ENCODE data around the gene CD28. TPM values are rescaled to one million over a fixed set of nuclear protein-coding genes. Genes with fewer than 3 reads are reported as not detected.
"Not testable (repeated sequence)": the region's sequence is repeated elsewhere in the genome, so short reads cannot be mapped to it uniquely, and the experiment has no call there.

Gene CD28
- total RNA-seq, 2 donors from 2014 or later, result 0.52 TPM; not detected in 1

- TF ChIP-seq CTCF (IDR thresholded peaks at IDR 0.05) (no peak), POLR2A (IDR thresholded peaks at IDR 0.05) (no peak)
- Histone ChIP-seq H3K27ac (no peak overlapping the region), H3K36me3 (replicated peaks in 1 of 2; ENCODE audit: insufficient read depth in 1 of 2, low read depth in 2 of 2) (no peaks in the 10 kb centered on the region), H3K4me1 (no peaks in the 10 kb centered on the region), H3K4me3 (no peak overlapping the region), H3K27me3 (no peaks in the 10 kb centered on the region), H3K9me3 (no peaks in the 10 kb centered on the region)
- 83 to 85% methylated on average over 5 of the region's 5 CpGs for WGBS, 2 donors
- intact Hi-C loops (cut with DNase I), result no loop called here
- no peak for ATAC-seq
- no peak for DNase-seq
Observed at GRCh38 chr2:203692031-203692710, 14.3 kb upstream of the CD28 start.

- Histone ChIP-seq H3K36me3 (replicated peaks in 1 of 2; ENCODE audit: insufficient read depth in 1 of 2, low read depth in 2 of 2) (no peaks in the 10 kb centered on the region), H3K9me3 (no peaks in the 10 kb centered on the region), H3K4me3 (no peak overlapping the region), H3K27me3 (no peaks in the 10 kb centered on the region), H3K27ac (no peak overlapping the region), H3K4me1 (no peaks in the 10 kb centered on the region)
- no peak for TF ChIP-seq POLR2A (IDR thresholded peaks at IDR 0.05)
- no peak for TF ChIP-seq CTCF (IDR thresholded peaks at IDR 0.05)
- no peak for DNase-seq
- intact Hi-C loops (cut with DNase I), result no loop called here
- WGBS, 2 donors, result 91 to 93% methylated on average over 6 of the region's 6 CpGs
- ATAC-seq, result no peak
Observed at GRCh38 chr2:203693242-203693879, 13.1 kb upstream of the CD28 start.

GRCh38 chr2:203694191-203694590 lies 12.2 kb upstream of the CD28 start:
- intact Hi-C loops (cut with DNase I), result no loop called here
- DNase-seq, result no peak

DNA sequence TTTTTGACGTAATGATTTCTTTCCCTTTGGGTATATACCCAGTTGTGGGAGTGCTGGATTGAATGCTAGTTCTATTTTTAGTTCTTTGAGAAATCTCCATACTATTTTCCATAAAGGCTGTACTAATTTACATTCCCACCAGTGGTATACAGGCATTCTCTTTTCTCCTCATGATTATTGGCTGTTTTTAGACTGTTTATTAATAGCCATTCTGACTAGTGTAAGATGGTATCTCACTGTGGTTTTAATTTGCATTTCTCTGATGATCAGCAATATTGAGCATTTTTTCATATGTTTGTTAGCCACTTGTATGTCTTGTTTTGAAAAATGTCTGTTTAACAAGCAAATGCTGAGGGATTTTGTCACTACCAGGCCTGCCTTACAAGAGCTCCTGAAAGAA lies 9.2 kb upstream of the CD28 start:
- Histone ChIP-seq H3K27ac (no peak overlapping the region), H3K9me3 (no peaks in the 10 kb centered on the region), H3K27me3 (no peaks in the 10 kb centered on the region), H3K4me3 (no peak overlapping the region), H3K36me3 (replicated peaks in 1 of 2; ENCODE audit: insufficient read depth in 1 of 2, low read depth in 2 of 2) (no peaks in the 10 kb centered on the region), H3K4me1 (no peaks in the 10 kb centered on the region)
- intact Hi-C loops (cut with DNase I), result no loop called here
- no peak for ATAC-seq
- WGBS, 2 donors, result 89 to 100% methylated on average over 1 of the region's 1 CpG
- TF ChIP-seq POLR2A (IDR thresholded peaks at IDR 0.05) (no peak), CTCF (IDR thresholded peaks at IDR 0.05) (no peak)
- DNase-seq, result no peak

More at GRCh38 chr2:203694191-203694590, 12.2 kb upstream of the CD28 start:
- Histone ChIP-seq H3K36me3 (replicated peaks in 1 of 2; ENCODE audit: insufficient read depth in 1 of 2, low read depth in 2 of 2) (no peaks in the 10 kb centered on the region), H3K4me3 (no peak overlapping the region), H3K27ac (no peak overlapping the region), H3K9me3 (no peaks in the 10 kb centered on the region), H3K27me3 (no peaks in the 10 kb centered on the region), H3K4me1 (no peaks in the 10 kb centered on the region)
- 61 to 76% methylated on average over 3 of the region's 3 CpGs for WGBS, 2 donors
- TF ChIP-seq CTCF (IDR thresholded peaks at IDR 0.05) (no peak), POLR2A (IDR thresholded peaks at IDR 0.05) (no peak)
- no peak for ATAC-seq

- ATAC-seq; H3K27ac ChIP-seq; H3K9me3 ChIP-seq; intact Hi-C loops (cut with DNase I); H3K36me3 ChIP-seq (replicated peaks in 1 of 2; ENCODE audit: insufficient read depth in 1 of 2, low read depth in 2 of 2); DNase-seq; H3K4me3 ChIP-seq; H3K27me3 ChIP-seq; H3K4me1 ChIP-seq: not testable (repeated sequence)
- 88 to 90% methylated on average over 2 of the region's 2 CpGs for WGBS, 2 donors
Observed at GRCh38 chr2:203697763-203698162, 8.7 kb upstream of the CD28 start.

GRCh38 chr2:203698410-203698809 lies 8.0 kb upstream of the CD28 start:
- ATAC-seq; H3K27me3 ChIP-seq; H3K36me3 ChIP-seq (replicated peaks in 1 of 2; ENCODE audit: insufficient read depth in 1 of 2, low read depth in 2 of 2); H3K27ac ChIP-seq; intact Hi-C loops (cut with DNase I); H3K9me3 ChIP-seq; H3K4me3 ChIP-seq; DNase-seq; H3K4me1 ChIP-seq: not testable (repeated sequence)
- WGBS, 2 donors, result 66 to 76% methylated on average over 5 of the region's 5 CpGs
